ENCODE data around the gene CXCL12.

CXCL12 gene

DNA sequence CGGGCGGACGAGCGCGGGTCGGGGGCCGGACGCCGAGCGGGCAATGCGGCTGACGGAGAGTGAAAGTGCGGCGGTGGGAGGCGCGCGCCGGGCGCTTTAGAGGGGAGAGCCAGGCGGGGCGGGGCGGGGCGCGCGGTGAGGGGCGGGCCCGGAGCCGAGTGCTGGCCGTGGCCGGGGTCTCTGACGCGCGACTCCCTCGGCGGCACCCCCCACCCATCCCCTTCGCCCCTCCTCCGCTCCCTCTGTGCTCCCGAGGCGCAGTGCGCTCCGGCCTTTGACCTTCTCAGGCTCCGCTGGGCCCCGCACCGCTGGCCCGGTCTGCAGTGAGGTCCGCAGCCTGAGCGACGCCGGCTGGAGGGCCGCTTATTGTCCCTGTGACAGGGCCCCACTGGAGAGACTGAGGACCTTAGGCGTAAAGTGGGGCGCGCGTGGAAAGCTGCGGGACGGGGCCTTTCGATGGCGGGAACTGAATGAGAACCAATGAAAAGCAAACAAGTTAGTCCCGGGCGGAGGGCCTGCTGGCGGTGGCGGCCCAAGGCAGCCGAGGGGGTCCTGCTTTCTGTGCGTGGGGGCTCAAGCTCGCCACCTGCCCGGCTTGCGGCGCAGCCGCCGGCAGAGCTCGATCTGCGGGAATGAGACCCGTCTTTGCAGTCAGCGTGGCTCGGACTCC is at the start of gene CXCL12:
Gene CXCL12, minus strand, starts transcription at position 72 of the 670 bp plus-strand sequence. CDS start 92 bp downstream, outside the sequence.
- no peaks in the 10 kb centered on the region for H3K27me3 ChIP-seq (ENCODE audit: low read depth, low read length)
- H3K4me2 ChIP-seq (ENCODE audit: low read length) = no peak within 1 kb of the TSS

GRCh38 chr10:44427479-44427878 is 42.6 kb upstream of the CXCL12 start:
- Histone ChIP-seq H3K4me2 (ENCODE audit: low read length) (no peak overlapping the region), H3K79me2 (ENCODE audit: low read length) (no peaks in the 10 kb centered on the region), H3K27ac (ENCODE audit: low read length) (no peak overlapping the region), H4K20me1 (ENCODE audit: insufficient read depth, low read length) (no peaks in the 10 kb centered on the region), H3K9me3 (ENCODE audit: insufficient read depth, low read length) (no peaks in the 10 kb centered on the region), H3K4me3 (ENCODE audit: low read length) (no peak overlapping the region), H3K4me1 (ENCODE audit: low read length) (no peaks in the 10 kb centered on the region), H2AFZ (ENCODE audit: low read depth, low read length) (no peak overlapping the region), H3K27me3 (ENCODE audit: low read depth, low read length) (no peaks in the 10 kb centered on the region), H3K36me3 (replicated peaks; ENCODE audit: low read depth, low read length) (no peaks in the 10 kb centered on the region), H3K9ac (ENCODE audit: low read length) (no peak overlapping the region)
- no peak for TF ChIP-seq CTCF (IDR thresholded peaks at IDR 0.05; ENCODE audit: low read depth, low read length)
- TF ChIP-seq EZH2phosphoT487 (IDR thresholded peaks at IDR 0.05; ENCODE audit: low read depth) = no peak

More for the DNA sequence above, at the start of gene CXCL12:
- H3K9ac ChIP-seq (ENCODE audit: low read length) = no peak within 1 kb of the TSS
- TF ChIP-seq CTCF (IDR thresholded peaks at IDR 0.05; ENCODE audit: low read depth, low read length) (no peak), EZH2phosphoT487 (IDR thresholded peaks at IDR 0.05; ENCODE audit: low read depth) (no peak)
- H3K4me1 ChIP-seq (ENCODE audit: low read length) = peaks cover 2% of the 10 kb centered on the region; the same call in 1 of the 2 replicates
- H3K4me3 ChIP-seq (ENCODE audit: low read length) = no peak within 1 kb of the TSS
- no peaks in the 10 kb centered on the region for H3K9me3 ChIP-seq (ENCODE audit: insufficient read depth, low read length)
- H4K20me1 ChIP-seq (ENCODE audit: insufficient read depth, low read length) = no peaks in the 10 kb centered on the region
- no peak within 1 kb of the TSS for H2AFZ ChIP-seq (ENCODE audit: low read depth, low read length)
- H3K36me3 ChIP-seq (replicated peaks; ENCODE audit: low read depth, low read length) = no peaks in the 10 kb centered on the region
- no peaks in the 10 kb centered on the region for H3K79me2 ChIP-seq (ENCODE audit: low read length)
- H3K27ac ChIP-seq (ENCODE audit: low read length) = no peak within 1 kb of the TSS

DNA sequence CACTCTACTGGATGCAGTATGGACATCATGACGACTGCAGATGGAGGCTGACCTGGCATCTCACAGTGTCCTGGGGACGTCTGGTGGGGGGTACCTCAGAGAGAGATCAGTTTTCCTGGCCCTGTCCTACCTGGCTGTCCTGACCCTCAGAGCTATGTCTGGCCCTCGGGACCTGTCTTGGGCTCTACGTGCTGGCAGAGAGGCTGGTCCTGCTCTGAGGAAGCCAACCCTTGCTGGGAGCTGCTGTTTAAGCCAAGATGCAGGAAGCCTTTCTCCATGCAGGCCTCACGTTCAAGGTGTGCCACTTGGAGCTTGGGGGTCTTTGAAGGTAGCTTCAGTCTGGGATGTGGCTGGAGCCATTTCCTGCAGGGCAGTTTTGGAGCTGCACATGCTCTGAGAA is 42.1 kb upstream of the CXCL12 start:
- Histone ChIP-seq H2AFZ (ENCODE audit: low read depth, low read length) (no peak overlapping the region), H4K20me1 (ENCODE audit: insufficient read depth, low read length) (no peaks in the 10 kb centered on the region), H3K4me1 (ENCODE audit: low read length) (no peaks in the 10 kb centered on the region), H3K4me2 (ENCODE audit: low read length) (no peak overlapping the region), H3K9ac (ENCODE audit: low read length) (no peak overlapping the region), H3K9me3 (ENCODE audit: insufficient read depth, low read length) (no peaks in the 10 kb centered on the region), H3K79me2 (ENCODE audit: low read length) (no peaks in the 10 kb centered on the region), H3K4me3 (ENCODE audit: low read length) (no peak overlapping the region), H3K27ac (ENCODE audit: low read length) (no peak overlapping the region), H3K27me3 (ENCODE audit: low read depth, low read length) (no peaks in the 10 kb centered on the region), H3K36me3 (replicated peaks; ENCODE audit: low read depth, low read length) (no peaks in the 10 kb centered on the region)
- TF ChIP-seq CTCF (IDR thresholded peaks at IDR 0.05; ENCODE audit: low read depth, low read length) = no peak
- no peak for TF ChIP-seq EZH2phosphoT487 (IDR thresholded peaks at IDR 0.05; ENCODE audit: low read depth)

- no peaks in the 10 kb centered on the region for H3K79me2 ChIP-seq (ENCODE audit: low read length)
- H3K4me3 ChIP-seq (ENCODE audit: low read length) = no peak overlapping the region
- no peak overlapping the region for H2AFZ ChIP-seq (ENCODE audit: low read depth, low read length)
- no peaks in the 10 kb centered on the region for H3K9me3 ChIP-seq (ENCODE audit: insufficient read depth, low read length)
- no peaks in the 10 kb centered on the region for H4K20me1 ChIP-seq (ENCODE audit: insufficient read depth, low read length)
- no peaks in the 10 kb centered on the region for H3K4me1 ChIP-seq (ENCODE audit: low read length)
- no peak overlapping the region for H3K27ac ChIP-seq (ENCODE audit: low read length)
- no peaks in the 10 kb centered on the region for H3K27me3 ChIP-seq (ENCODE audit: low read depth, low read length)
- TF ChIP-seq EZH2phosphoT487 (IDR thresholded peaks at IDR 0.05; ENCODE audit: low read depth) (no peak), CTCF (IDR thresholded peaks at IDR 0.05; ENCODE audit: low read depth, low read length) (no peak)
- no peak overlapping the region for H3K4me2 ChIP-seq (ENCODE audit: low read length)
- no peaks in the 10 kb centered on the region for H3K36me3 ChIP-seq (replicated peaks; ENCODE audit: low read depth, low read length)
- no peak overlapping the region for H3K9ac ChIP-seq (ENCODE audit: low read length)
Observed at GRCh38 chr10:44426247-44427034, 41.5 kb upstream of the CXCL12 start.

Data from OCI-LY3 (cell line).